ENCODE data around the gene DOK3.

GRCh38 chr5:177458912-177459350 is 50.7 kb downstream of the DOK3 start:
- no peak for TF ChIP-seq CTCF (conservative IDR thresholded peaks at IDR 0.05)
- no peak for TF ChIP-seq ZFX (IDR thresholded peaks at IDR 0.05)
